ENCODE measurements around the gene ZNF436.
"Not testable (repeated sequence)": the region's sequence is repeated elsewhere in the genome, so short reads cannot be mapped to it uniquely, and the experiment has no call there.

ZNF436 gene

DNA sequence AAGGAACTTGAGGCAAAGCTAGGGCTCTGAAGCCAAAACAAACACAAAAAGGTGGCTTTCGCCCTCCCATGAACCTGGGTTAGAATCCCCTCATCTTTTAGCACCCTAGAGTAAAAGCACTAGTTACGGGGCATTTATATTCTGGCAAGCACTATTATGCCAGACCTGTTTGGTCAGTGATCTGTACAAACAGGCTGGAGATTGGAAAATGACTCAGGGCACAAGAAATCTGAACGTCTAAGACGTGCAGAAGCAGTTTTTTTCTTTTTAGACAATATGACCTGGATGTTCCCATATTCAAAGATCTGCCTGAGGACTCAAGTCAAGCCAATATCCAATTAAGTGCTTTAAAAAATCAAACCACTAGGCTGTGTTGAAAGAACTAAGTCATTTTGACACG is 3.0 kb downstream of the ZNF436 start:
- DNase-seq (ENCODE audit: low read depth), result no peak

GRCh38 chr1:23366146-23366545 is 3.5 kb downstream of the ZNF436 start:
- no peak for DNase-seq (ENCODE audit: low read depth)

- no peak for DNase-seq (ENCODE audit: low read depth)
Observed at GRCh38 chr1:23362218-23362713, 7.4 kb downstream of the ZNF436 start.

DNA sequence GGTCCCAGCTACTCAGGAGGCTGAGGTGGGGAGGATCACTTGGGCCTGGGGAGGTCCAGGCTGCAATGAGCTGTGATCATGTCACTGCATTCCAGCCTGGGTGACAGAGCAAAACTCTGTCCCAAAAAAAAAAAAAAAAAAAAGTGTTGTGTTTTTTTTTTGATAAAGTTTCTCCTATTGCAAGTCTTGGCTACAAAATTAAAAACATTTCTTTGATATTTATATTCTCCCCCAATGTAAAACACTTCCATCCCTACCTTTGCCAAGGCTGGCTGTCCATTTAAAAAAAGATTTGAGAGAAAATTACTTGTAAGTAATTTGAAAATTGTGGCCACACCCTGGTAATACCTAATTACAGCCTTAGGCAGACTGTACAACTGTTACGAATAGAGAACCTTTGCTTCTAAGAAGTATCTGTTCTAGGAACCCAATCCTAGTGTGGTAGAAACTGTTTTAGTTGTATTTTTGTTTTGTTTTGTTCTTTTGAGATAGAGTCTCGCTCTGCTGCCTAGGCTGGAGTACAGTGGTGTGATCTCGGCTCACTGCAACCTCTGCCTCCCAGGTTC is 11.2 kb downstream of the ZNF436 start:
- DNase-seq (ENCODE audit: low read depth), result no peak

DNA sequence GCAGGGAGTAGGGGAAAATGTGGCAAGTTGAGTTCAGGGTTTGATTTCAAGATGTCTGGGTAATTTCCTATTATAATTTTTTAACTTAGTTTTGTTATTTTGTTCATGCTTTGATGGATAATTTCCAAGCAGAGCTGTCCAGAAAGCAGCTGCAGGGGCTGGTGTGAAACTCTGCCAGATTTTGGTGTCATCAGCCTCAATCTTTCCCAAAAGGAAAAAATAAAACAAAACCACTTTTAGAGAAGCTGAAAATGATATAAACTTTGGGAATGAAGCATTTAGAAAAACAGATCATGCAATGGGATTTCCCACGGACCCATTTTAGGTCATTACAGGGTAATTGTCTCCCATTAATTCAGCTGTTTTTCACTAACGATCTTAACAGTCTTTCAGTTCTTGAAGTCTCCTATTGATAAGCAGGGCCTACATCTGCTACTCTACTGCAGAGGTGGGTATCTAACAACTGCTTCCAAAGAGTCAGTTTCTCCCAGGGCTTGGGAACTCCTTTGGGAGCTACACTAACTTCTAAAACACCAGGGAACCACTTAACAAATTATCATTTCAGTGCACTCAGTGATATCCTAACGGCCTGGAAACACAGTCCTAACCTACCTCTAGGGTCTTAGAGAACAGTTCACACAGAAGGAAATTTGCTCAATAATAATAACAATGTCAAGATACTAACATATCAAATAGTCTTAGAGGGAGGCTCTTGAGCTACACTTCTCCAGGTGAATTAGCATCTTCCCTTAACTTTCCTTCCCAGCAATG is 12.3 kb downstream of the ZNF436 start:
- DNase-seq (ENCODE audit: low read depth), result no peak

DNA sequence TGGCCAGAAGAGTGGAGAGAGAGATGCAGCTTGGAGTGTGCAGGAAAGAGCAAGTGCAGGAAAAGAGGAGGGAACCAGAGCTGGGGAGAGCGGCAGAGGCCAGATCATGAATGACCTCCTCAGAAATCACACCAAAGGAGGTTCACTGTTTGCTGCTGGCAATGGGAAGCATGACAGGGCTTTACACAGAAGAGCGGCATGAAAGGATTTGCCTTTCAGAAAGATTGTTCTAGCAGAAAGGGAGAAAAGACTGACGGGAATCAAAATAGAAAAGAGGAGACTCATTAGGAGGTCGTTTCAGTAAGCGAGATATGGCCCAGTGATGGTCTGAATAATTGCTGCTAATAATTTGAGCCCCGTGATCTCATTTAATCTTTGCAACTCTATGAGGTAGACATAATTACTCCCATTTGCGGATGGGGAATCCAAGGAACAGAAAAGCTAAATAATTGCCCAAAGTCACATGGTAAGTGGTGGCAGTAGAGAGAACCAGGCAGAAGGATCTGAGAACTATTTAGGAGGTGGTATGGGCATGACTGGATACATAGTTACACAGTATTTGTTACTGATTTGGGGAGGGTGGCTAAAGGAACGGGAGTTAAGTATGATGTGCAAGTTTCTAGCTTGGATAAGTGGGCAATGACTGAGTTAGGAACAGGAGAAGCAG is 13.0 kb downstream of the ZNF436 start:
- DNase-seq (ENCODE audit: low read depth), result no peak

DNA sequence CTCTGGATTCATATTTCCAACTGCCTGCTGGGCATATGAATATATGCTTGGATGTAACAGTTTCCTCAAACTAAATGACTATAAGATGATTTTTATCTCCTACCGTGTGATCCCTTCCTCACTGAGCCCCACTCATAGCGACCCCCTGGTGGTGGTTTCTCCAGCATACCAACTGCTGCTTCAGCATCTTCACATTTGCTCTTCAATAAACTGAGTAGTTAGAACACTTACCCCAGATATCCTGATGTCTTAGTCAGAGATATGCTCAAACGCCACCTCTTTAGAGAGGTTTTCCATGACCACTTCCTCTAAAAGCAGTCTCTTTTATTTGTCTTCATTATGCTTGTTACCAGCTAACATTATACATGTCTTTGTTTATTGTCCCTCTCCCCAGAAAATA is 15.4 kb downstream of the ZNF436 start:
- DNase-seq (ENCODE audit: low read depth), result no peak

GRCh38 chr1:23352096-23352695 is 17.4 kb downstream of the ZNF436 start:
- DNase-seq (ENCODE audit: low read depth), result no peak

DNA sequence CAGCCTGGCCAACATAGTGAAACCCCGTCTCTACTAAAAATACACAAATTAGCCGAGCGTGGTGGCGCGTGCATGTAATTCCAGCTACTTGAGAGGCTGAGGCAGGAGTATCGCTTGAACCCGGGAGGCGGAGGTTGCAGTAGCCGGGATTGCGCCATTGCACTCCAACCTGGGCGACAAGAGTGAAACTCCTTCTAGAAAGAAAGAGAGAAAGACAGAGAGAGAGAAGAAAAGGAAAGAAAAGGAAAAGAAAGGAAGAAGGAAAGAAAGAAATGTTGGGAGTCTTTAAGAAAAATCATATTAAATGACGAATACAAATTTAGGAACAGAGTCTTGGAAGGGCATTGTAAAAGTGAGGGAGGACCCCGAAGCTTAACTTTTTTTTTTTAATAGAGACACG is 23.7 kb downstream of the ZNF436 start:
- no peak for DNase-seq (ENCODE audit: low read depth)

DNA sequence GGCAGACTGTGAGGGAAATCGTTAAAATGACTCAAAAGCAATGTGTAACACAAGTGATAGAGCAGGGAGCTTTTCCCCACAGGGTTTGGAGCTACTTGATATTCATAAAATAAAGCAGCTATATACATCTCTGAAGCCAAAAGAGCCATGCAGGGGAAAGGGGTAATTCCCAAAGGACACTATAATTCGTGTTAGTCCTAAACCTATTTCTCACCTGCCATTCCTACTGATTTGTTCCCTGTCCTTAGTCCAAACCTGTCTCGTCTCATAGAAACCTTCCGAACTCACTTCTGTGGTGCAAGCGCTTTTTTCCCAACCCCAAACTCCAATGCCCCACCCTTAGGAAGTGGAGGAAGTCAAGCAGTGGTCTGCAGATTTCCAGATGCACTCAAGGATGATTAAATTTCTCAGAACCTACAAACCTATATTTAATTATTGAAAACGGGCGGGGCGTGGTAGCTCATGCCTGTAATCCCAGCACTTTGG is 24.6 kb downstream of the ZNF436 start:
- no peak for DNase-seq (ENCODE audit: low read depth)

- DNase-seq (ENCODE audit: low read depth), result peak; percentile 99
Observed at GRCh38 chr1:23344111-23344986, 25.3 kb downstream of the ZNF436 start, which contains the start of gene HNRNPR. Gene HNRNPR (minus strand): TSS chr1:23344284. CDS start chr1:23341008, 3,276 bp downstream.

- peak; percentile 24 for DNase-seq (ENCODE audit: low read depth)
Observed at GRCh38 chr1:23343221-23344110, 26.2 kb downstream of the ZNF436 start.

DNA sequence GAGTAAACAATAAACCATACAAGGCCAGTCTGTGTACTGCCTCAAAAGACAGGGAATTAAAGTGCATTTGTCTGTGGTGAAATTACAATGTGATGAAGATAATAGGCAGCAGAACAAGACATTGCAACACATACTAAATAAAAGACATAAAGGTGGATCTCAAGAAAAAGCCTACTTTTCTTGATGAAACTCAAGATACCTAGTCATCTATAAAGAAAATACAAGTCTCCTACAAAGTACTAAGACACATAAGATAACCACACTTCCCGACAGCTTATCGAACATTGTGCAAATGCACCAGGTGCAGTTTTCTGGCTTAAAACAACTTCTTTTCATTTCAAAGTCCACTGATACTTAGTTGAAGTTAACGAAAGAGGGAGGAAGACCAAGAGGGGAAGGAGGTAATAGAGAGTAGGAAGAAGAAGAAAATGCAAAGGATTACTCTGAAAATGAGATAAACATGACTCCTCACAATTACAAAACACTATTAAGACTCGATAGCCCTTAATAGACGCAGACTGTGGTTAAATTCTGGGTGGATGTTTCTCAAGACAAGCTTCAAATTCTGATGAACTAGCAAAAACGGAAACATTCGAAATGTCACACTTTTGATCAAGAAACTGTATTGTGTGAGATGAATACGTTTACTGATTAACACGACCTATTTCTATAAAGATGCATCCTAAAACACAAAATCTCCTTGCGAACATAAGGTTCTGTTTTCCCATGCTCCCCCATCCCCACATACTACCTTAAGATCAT is 27.5 kb downstream of the ZNF436 start:
- DNase-seq (ENCODE audit: low read depth), result no peak

- no peak for DNase-seq (ENCODE audit: low read depth)
Observed at GRCh38 chr1:23339632-23340031, 30.0 kb downstream of the ZNF436 start.

DNA sequence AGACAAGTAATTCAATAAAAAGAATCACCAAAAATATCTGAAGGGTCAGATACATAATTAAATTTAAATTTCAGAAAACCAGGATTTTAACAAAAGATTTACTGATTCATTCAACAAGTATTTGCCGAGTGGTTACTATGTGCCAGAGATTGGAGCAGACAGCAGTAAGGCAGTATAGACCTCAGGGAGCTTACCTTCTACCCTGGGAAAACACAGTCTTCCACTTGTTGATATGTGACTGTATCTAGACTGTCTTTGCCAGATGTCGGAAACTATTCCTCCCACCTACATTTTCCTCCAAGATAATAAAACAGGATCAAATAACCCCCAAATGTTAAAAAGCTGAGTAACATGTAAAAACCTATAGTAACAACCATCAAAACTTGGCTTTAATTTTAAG is 31.8 kb downstream of the ZNF436 start:
- no peak for DNase-seq (ENCODE audit: low read depth)

DNA sequence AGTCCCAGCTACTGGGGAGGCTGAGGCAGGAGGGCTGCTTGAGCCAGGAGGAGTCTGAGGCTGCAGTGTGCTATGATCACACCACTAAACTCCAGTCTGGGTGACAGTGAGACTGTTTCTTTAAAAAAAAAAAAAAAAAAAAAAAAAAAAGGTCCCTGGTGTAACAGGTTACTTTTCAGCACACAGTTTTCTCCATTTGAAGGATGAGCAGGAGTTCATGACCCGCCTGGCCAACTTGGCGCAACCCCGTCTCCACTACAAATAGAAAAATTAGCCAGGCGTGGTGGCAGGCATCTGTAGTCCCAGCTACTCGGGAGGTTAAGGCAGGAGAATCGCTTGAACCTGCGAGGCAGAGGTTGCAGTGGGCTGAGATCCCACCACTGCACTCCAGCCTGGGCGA is 37.9 kb downstream of the ZNF436 start:
- DNase-seq (ENCODE audit: low read depth), result no peak

GRCh38 chr1:23330846-23331245 is 38.8 kb downstream of the ZNF436 start:
- no peak for DNase-seq (ENCODE audit: low read depth)

- no peak for DNase-seq (ENCODE audit: low read depth)
Observed at GRCh38 chr1:23325393-23325792, 44.2 kb downstream of the ZNF436 start.

DNA sequence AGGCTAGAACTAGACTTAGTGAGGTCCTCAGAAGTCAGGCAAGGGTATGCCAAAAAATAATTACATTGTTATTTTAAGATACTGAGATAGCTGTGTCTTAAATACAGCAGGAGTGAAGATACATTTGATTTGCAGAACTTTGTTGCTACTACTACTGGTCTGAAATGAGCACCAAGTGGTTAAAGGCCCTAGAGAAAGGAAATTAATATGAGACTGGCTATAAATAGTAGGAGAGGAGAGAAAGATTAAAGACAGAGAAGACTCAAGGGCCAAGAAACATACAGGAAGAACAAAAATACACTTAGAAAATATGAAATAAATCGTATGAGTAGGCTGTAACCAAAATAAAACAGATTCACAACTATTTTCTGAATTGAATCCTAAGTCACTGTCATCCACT is 46.9 kb downstream of the ZNF436 start:
- no peak for DNase-seq (ENCODE audit: low read depth)

- DNase-seq (ENCODE audit: low read depth), result not testable (repeated sequence)
Observed at GRCh38 chr1:23310280-23310679, 59.4 kb downstream of the ZNF436 start.

Measured in stimulated activated CD8-positive, alpha-beta memory T cell treated with anti-CD3 and anti-CD28 coated beads, Interleukin-4, amount 100 ng/mL, for 24 hours (primary cell).